HG03575 (cell line): ENCODE data around the gene RAB3B.
"Not testable (repeated sequence)": the region's sequence is repeated elsewhere in the genome, so short reads cannot be mapped to it uniquely, and the experiment has no call there.

Experiments
- ATAC-seq: cut with Tn5 transposase; IDR thresholded peaks from one replicate; pipeline ENCODE4 v1.9.1; 2021; ENCODE audit not compliant: unreplicated experiment, insufficient number of reproducible peaks, low FRiP score; ENCODE audit errors: extremely low read depth

Gene RAB3B

GRCh38 chr1:51898090-51898734 is 92.3 kb downstream of the RAB3B start:
- ATAC-seq, result no peak

GRCh38 chr1:51897699-51898031 is 92.8 kb downstream of the RAB3B start:
- no peak for ATAC-seq

- ATAC-seq, result not testable (repeated sequence)
Observed at GRCh38 chr1:51894748-51895147, 95.8 kb downstream of the RAB3B start.

GRCh38 chr1:51878616-51879336 is 111.7 kb downstream of the RAB3B start, which contains the start of gene NRDC:
TSS of gene NRDC (minus strand) at chr1:51878727. CDS start at chr1:51878615, 112 bp downstream.
- ATAC-seq, result peak; percentile 80

- ATAC-seq, result peak; percentile 6
Observed at GRCh38 chr1:51878308-51878615, 112.2 kb downstream of the RAB3B start.

- no peak for ATAC-seq
Observed at GRCh38 chr1:51877434-51878307, 112.8 kb downstream of the RAB3B start.

- ATAC-seq, result no peak
Observed at GRCh38 chr1:51875836-51876235, 114.7 kb downstream of the RAB3B start.

- ATAC-seq, result no peak
Observed at GRCh38 chr1:51875291-51875772, 115.2 kb downstream of the RAB3B start.

GRCh38 chr1:51873270-51873669 is 117.2 kb downstream of the RAB3B start:
- ATAC-seq, result not testable (repeated sequence)

GRCh38 chr1:51871351-51871975 is 119.0 kb downstream of the RAB3B start:
- ATAC-seq, result no peak

GRCh38 chr1:51870603-51871350 is 119.7 kb downstream of the RAB3B start:
- no peak for ATAC-seq

GRCh38 chr1:51867479-51868232 is 122.8 kb downstream of the RAB3B start:
- ATAC-seq, result no peak

GRCh38 chr1:51863384-51863783 is 127.1 kb downstream of the RAB3B start:
- no peak for ATAC-seq

- ATAC-seq, result no peak
Observed at GRCh38 chr1:51861669-51862068, 128.8 kb downstream of the RAB3B start.

GRCh38 chr1:51859735-51860134 is 130.8 kb downstream of the RAB3B start:
- no peak for ATAC-seq

GRCh38 chr1:51859333-51859732 is 131.2 kb downstream of the RAB3B start:
- no peak for ATAC-seq

- no peak for ATAC-seq
Observed at GRCh38 chr1:51858892-51859291, 131.6 kb downstream of the RAB3B start.
